ENCODE results near the gene SYDE2.
"Not testable (repeated sequence)": the region's sequence is repeated elsewhere in the genome, so short reads cannot be mapped to it uniquely, and the experiment has no call there.

The SYDE2 gene

GRCh38 chr1:85219853-85220610 lies 19.2 kb upstream of the SYDE2 start:
- DNase-seq = no peak

- DNase-seq = no peak
These were observed 15.9 kb upstream of the SYDE2 start for GRCh38 chr1:85216697-85217096.

- no peak for DNase-seq
These were observed 13.8 kb upstream of the SYDE2 start for GRCh38 chr1:85214654-85215053.

- DNase-seq = no peak
These were observed 7.7 kb upstream of the SYDE2 start for GRCh38 chr1:85208488-85208887.

GRCh38 chr1:85203573-85204171 lies 2.9 kb upstream of the SYDE2 start:
- peak; percentile 34 for DNase-seq

- no peak for DNase-seq
These were observed 2.0 kb upstream of the SYDE2 start for GRCh38 chr1:85202864-85203255.

- DNase-seq = no peak
These were observed 1.5 kb upstream of the SYDE2 start for GRCh38 chr1:85202092-85202863.

GRCh38 chr1:85201340-85202091 lies 700 bp upstream of the SYDE2 start:
- DNase-seq = peak; percentile 79

- DNase-seq = no peak
These were observed 951 bp downstream of the SYDE2 start for GRCh38 chr1:85199667-85200462.

GRCh38 chr1:85198864-85199263 lies 2.0 kb downstream of the SYDE2 start:
- DNase-seq = no peak

GRCh38 chr1:85196358-85196757 lies 4.5 kb downstream of the SYDE2 start:
- no peak for DNase-seq

- no peak for DNase-seq
These were observed 5.1 kb downstream of the SYDE2 start for GRCh38 chr1:85195703-85196102.

GRCh38 chr1:85192129-85192528 lies 8.7 kb downstream of the SYDE2 start:
- not testable (repeated sequence) for DNase-seq

GRCh38 chr1:85189120-85189519 lies 11.7 kb downstream of the SYDE2 start:
- DNase-seq = no peak

- no peak for DNase-seq
These were observed 12.3 kb downstream of the SYDE2 start for GRCh38 chr1:85188530-85188929.

- DNase-seq = not testable (repeated sequence)
These were observed 13.8 kb downstream of the SYDE2 start for GRCh38 chr1:85187021-85187420.

GRCh38 chr1:85184245-85184644 lies 16.6 kb downstream of the SYDE2 start:
- no peak for DNase-seq

GRCh38 chr1:85182700-85183099 lies 18.1 kb downstream of the SYDE2 start:
- no peak for DNase-seq

- DNase-seq = no peak
These were observed 19.9 kb downstream of the SYDE2 start for GRCh38 chr1:85180869-85181268.

- DNase-seq = no peak
These were observed 21.3 kb downstream of the SYDE2 start for GRCh38 chr1:85179522-85179921.

GRCh38 chr1:85178396-85178795 lies 22.4 kb downstream of the SYDE2 start:
- no peak for DNase-seq

GRCh38 chr1:85174503-85174902 lies 26.3 kb downstream of the SYDE2 start:
- DNase-seq = no peak

Data from fibroblast of skin of abdomen (primary cell).